LNCaP clone FGC (cell line): ENCODE measurements around the gene LRRC2.

ENCODE experiments used
- DNase-seq: peaks from one replicate; pipeline ENCODE4 v3.0.0-alpha.2; 2011; ENCODE audit warnings: low read depth
- H3K4me3 ChIP-seq: 2 replicates; pipeline ENCODE4 v1.5.1; 2011; ENCODE audit warnings: mild to moderate bottlenecking, low read depth, low read length, control low read depth
- CTCF ChIP-seq: IDR thresholded peaks from 2 replicates; pipeline ENCODE4 v1.5.1; 2012; ENCODE audit warnings: mild to moderate bottlenecking; ENCODE audit not compliant: control insufficient read depth, insufficient read depth; ENCODE audit errors: extremely low read depth

The LRRC2 gene

GRCh38 chr3:46564190-46565021 is 1.7 kb downstream of the LRRC2 start:
- H3K4me3 ChIP-seq, result no peak overlapping the region
- TF ChIP-seq CTCF, result no peak
- DNase-seq, result no peak

- TF ChIP-seq CTCF, result no peak
- no peak overlapping the region for H3K4me3 ChIP-seq
- no peak for DNase-seq
These were observed 4.2 kb downstream of the LRRC2 start for GRCh38 chr3:46561951-46562350.

DNA sequence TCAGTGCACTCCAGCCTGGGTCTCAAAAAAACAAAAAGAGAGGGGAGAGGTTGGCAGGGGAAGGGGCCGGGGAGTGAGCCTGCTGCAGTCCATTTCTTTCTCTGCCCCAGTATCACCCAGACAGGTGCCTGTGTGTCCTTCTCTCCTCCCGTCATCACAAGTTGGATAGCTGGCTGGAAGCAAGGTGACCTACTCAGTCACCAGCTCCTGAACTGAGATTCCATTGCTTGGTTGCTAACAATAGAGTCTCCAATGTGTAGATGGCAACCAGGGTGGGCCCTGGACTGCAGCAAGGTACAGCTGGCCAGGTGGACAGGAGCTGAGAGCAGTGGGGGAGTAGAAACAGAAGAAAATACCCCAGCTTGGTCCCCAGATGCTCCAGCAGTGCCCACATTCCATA is 4.6 kb downstream of the LRRC2 start:
- H3K4me3 ChIP-seq, result no peak overlapping the region
- DNase-seq, result no peak
- no peak for TF ChIP-seq CTCF

DNA sequence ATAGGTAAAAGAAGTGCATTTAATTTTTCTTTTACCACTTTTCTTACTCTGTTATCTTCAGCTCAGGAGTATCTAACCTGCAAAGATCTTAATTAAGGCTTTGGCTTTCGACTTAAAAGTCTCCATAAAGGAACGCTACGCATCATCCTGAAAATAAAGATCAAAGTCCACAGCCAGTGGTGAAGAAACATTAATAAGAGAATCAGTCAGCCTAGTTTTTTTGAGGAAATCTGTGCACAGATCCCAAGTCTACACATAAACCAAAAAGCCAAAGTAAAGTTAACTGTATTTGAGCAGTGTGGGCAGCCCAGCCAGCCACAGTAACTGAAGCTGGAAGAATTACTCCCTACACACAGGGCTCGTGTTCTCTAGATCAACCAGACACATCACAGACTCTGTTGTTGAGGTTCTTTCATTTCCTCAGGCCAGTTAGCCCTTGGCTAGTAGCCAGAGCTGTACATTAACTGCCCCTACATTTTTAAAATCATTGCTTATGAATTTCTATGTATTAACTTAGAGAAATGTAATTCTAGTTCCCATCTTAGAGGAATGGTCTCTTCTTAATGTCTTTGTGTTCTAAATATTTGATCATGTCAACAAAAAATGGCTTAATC is 6.9 kb downstream of the LRRC2 start:
- DNase-seq, result no peak
- no peak for TF ChIP-seq CTCF
- H3K4me3 ChIP-seq, result no peak overlapping the region

- peak; percentile 88 for DNase-seq
- peak overlapping the region; percentile 49 for H3K4me3 ChIP-seq
These were observed 7.7 kb downstream of the LRRC2 start for GRCh38 chr3:46558184-46559043.

GRCh38 chr3:46557814-46558183 is 8.3 kb downstream of the LRRC2 start:
- H3K4me3 ChIP-seq, result no peak overlapping the region
- no peak for DNase-seq
- TF ChIP-seq CTCF, result no peak

More at GRCh38 chr3:46558184-46559043, 7.7 kb downstream of the LRRC2 start:
- peak; percentile 98 for TF ChIP-seq CTCF
